IMR-90 (cell line): ENCODE measurements around the gene MFAP3L. TPM values are rescaled to one million over a fixed set of nuclear protein-coding genes. Genes with fewer than 3 reads are reported as not detected.

Experiments
- ATAC-seq: fragments of 200-7000 bp; cut with Tn5 transposase; 2 replicates; pipeline ENCODE4 v1.9.1; 2020; ENCODE audit warnings: low read depth, mild to moderate bottlenecking, moderate library complexity
- BruUV-seq: library from RNA; stranded (reverse); fragments of 400-500 nt; replicated peaks from 2 replicates; lab custom pipeline; 2021; lab: Mats Ljungman, UMichigan
- CTCF ChIA-PET: fragments of 300-600 bp; formaldehyde crosslinking; extraction: SDS; loops from one replicate; lab custom pipeline; 2021; ENCODE audit warnings: antibody characterized with exemption; lab: Yijun Ruan, JAX
- POLR2A ChIA-PET: fragments of 300-600 bp; sonication (Branson Sonifier 250); formaldehyde crosslinking; loops from one replicate; lab custom pipeline; 2022; ENCODE audit warnings: antibody characterized with exemption; ENCODE audit not compliant: unreplicated experiment; lab: Charles Lee
- DNase-seq: peaks from one replicate; pipeline ENCODE4 v3.0.0; 2013
- H2AFZ ChIP-seq: replicated peaks from 2 replicates; pipeline ENCODE3; 2013; ENCODE audit warnings: low read length, mild to moderate bottlenecking; ENCODE audit not compliant: poor library complexity
- H2AK5ac ChIP-seq: 2 replicates; pipeline ENCODE4 v1.6.1; 2013; ENCODE audit warnings: low read depth, low read length, inconsistent platforms
- H2AK9ac ChIP-seq: replicated peaks from 2 replicates; pipeline ENCODE3; 2013; ENCODE audit warnings: mild to moderate bottlenecking, low read depth, low read length, moderate library complexity; ENCODE audit not compliant: poor library complexity
- H2BK120ac ChIP-seq: 2 replicates; pipeline ENCODE4 v1.6.1; 2013; ENCODE audit warnings: low read depth, low read length, inconsistent platforms
- H2BK15ac ChIP-seq: 3 replicates; pipeline ENCODE4 v1.6.1; 2013; ENCODE audit warnings: low read depth, low read length, inconsistent platforms
- H2BK20ac ChIP-seq: 2 replicates; pipeline ENCODE4 v1.6.1; 2013; ENCODE audit warnings: low read depth, mild to moderate bottlenecking, inconsistent platforms, low read length, moderate library complexity
- H2BK5ac ChIP-seq: 2 replicates; pipeline ENCODE4 v1.6.1; 2013; ENCODE audit warnings: mild to moderate bottlenecking, low read depth, low read length, inconsistent platforms; ENCODE audit not compliant: poor library complexity, severe bottlenecking
- H3K14ac ChIP-seq: replicated peaks from 2 replicates; pipeline ENCODE4 v1.6.1; 2013; ENCODE audit warnings: low read depth, low read length, inconsistent platforms
- H3K18ac ChIP-seq: 2 replicates; pipeline ENCODE4 v1.6.1; 2013; ENCODE audit warnings: low read depth, low read length, control low read depth
- H3K23ac ChIP-seq: 2 replicates; pipeline ENCODE4 v1.6.1; 2013; ENCODE audit warnings: low read depth, low read length, inconsistent platforms
- H3K27ac ChIP-seq: 2 replicates; pipeline ENCODE4 v1.5.1; 2013; ENCODE audit warnings: mild to moderate bottlenecking, control low read depth, low read length; ENCODE audit not compliant: insufficient read depth
- H3K27me3 ChIP-seq: 2 replicates; pipeline ENCODE4 v1.6.1; 2013; ENCODE audit warnings: low read length; ENCODE audit not compliant: control insufficient read depth, insufficient read depth
- H3K36me3 ChIP-seq: 2 replicates; pipeline ENCODE4 v1.6.1; 2013; ENCODE audit warnings: low read length, mixed read lengths; ENCODE audit not compliant: control insufficient read depth, insufficient read depth
- H3K4ac ChIP-seq: 2 replicates; pipeline ENCODE4 v1.6.1; 2013; ENCODE audit warnings: low read depth, low read length, inconsistent platforms
- H3K4me1 ChIP-seq: 2 replicates; pipeline ENCODE4 v1.6.1; 2013; ENCODE audit warnings: low read length, mixed read lengths; ENCODE audit not compliant: control insufficient read depth, insufficient read depth
- H3K4me2 ChIP-seq: 2 replicates; pipeline ENCODE4 v1.6.1; 2013; ENCODE audit warnings: low read depth, mild to moderate bottlenecking, control low read depth, low read length, moderate library complexity
- H3K4me3 ChIP-seq: 2 replicates; pipeline ENCODE4 v1.5.1; 2013; ENCODE audit warnings: low read depth, mild to moderate bottlenecking, control low read depth, low read length, moderate library complexity; ENCODE audit not compliant: insufficient read depth
- H3K56ac ChIP-seq: 2 replicates; pipeline ENCODE4 v1.6.1; 2013; ENCODE audit warnings: low read length, inconsistent platforms; ENCODE audit not compliant: insufficient read depth; ENCODE audit errors: extremely low read depth
- H3K79me1 ChIP-seq, 2 experiments: 2 replicates each; pipeline ENCODE4 v1.6.1; 2013; ENCODE audit warnings: low read length in 2 of 2, inconsistent platforms in 1 of 2, low read depth in 1 of 2
- H3K9ac ChIP-seq: 2 replicates; pipeline ENCODE4 v1.6.1; 2013; ENCODE audit warnings: low read depth, low read length, control low read depth
- H3K9me1 ChIP-seq: 2 replicates; pipeline ENCODE4 v1.6.1; 2013; ENCODE audit warnings: low read length, inconsistent platforms; ENCODE audit not compliant: insufficient read depth
- H3K9me3 ChIP-seq: 2 replicates; pipeline ENCODE4 v1.6.1; 2013; ENCODE audit warnings: low read length; ENCODE audit not compliant: control insufficient read depth, insufficient read depth
- H4K20me1 ChIP-seq: 2 replicates; pipeline ENCODE4 v1.6.1; 2013; ENCODE audit warnings: low read length, inconsistent platforms; ENCODE audit not compliant: insufficient read depth
- H4K5ac ChIP-seq: 2 replicates; pipeline ENCODE4 v1.6.1; 2013; ENCODE audit warnings: mild to moderate bottlenecking, low read depth, low read length, control low read depth
- H4K8ac ChIP-seq, 2 experiments: 2 replicates each; pipeline ENCODE4 v1.6.1; 2013; ENCODE audit warnings: low read depth in 2 of 2, low read length in 2 of 2, control low read depth in 1 of 2, inconsistent platforms in 1 of 2
- H4K91ac ChIP-seq: 2 replicates; pipeline ENCODE4 v1.6.1; 2013; ENCODE audit warnings: low read depth, low read length, inconsistent platforms; ENCODE audit not compliant: insufficient read depth
- CHD1 ChIP-seq: IDR thresholded peaks from 2 replicates; pipeline ENCODE4 v1.6.1; 2012; ENCODE audit warnings: low read depth, low read length, improper control_type of control experiment
- ELK1 ChIP-seq: fragments of 150-350 bp; IDR thresholded peaks from 2 replicates; pipeline ENCODE4 v1.6.1; 2016; ENCODE audit warnings: low read depth, mild to moderate bottlenecking, low read length, moderate library complexity, borderline replicate concordance
- MXI1 ChIP-seq: IDR thresholded peaks from 2 replicates; pipeline ENCODE4 v1.6.1; 2012; ENCODE audit warnings: low read depth, mild to moderate bottlenecking, low read length, moderate library complexity, borderline replicate concordance
- POLR2A ChIP-seq: IDR thresholded peaks from 2 replicates; pipeline ENCODE4 v1.6.1; 2012; ENCODE audit warnings: mild to moderate bottlenecking, low read depth, low read length
- RCOR1 ChIP-seq: IDR thresholded peaks from 2 replicates; pipeline ENCODE4 v1.6.1; 2012; ENCODE audit warnings: mild to moderate bottlenecking, low read length, improper control_type of control experiment; ENCODE audit not compliant: insufficient replicate concordance
- RFX5 ChIP-seq: IDR thresholded peaks from 2 replicates; pipeline ENCODE4 v1.8.0; 2012; ENCODE audit warnings: low read depth, mild to moderate bottlenecking, low read length, moderate library complexity
- SMC3 ChIP-seq: fragments of 150-350 bp; IDR thresholded peaks from 2 replicates; pipeline ENCODE4 v1.6.1; 2016; ENCODE audit warnings: low read depth, mild to moderate bottlenecking, antibody characterized with exemption, low read length, moderate library complexity
- WGBS, 2 experiments: methylation state at CpG; one replicate each; pipeline versions ENCODE4 v1.1.5 to v1.1.7; 2013; ENCODE audit warnings: missing lambda C conversion rate in 2 of 2; ENCODE audit not compliant: insufficient read length in 1 of 2; ENCODE audit errors: extremely low coverage in 2 of 2; 5-methylcytosine and 5-hydroxymethylcytosine counted together
- dilution Hi-C: fragments of 300-500 bp; cut with HindIII; formaldehyde crosslinking; loops from one replicate; pipeline ENCODE4 v1.14.3; 2018; ENCODE audit warnings: low sequenced_read_pairs; ENCODE audit not compliant: unreplicated experiment
- in situ Hi-C: fragments of 300-500 bp; cut with MboI; formaldehyde crosslinking; loops from 3 replicates; pipeline ENCODE4 v1.14.3; 2019; ENCODE audit warnings: low sequenced_read_pairs, inconsistent platforms, mixed read lengths
- intact Hi-C: fragments of 100-400 bp; cut with micrococcal nuclease; formaldehyde crosslinking; loops from 2 replicates; pipeline ENCODE4 v1.10.0; 2022
- polyA plus RNA-seq, 3 experiments: library from polyadenylated mRNA; depleted of rRNA; stranded (reverse); fragments of >200 nt; gene quantifications; 2 replicates each; pipeline ENCODE4 v1.2.3, GENCODE V29; 2012; ENCODE audit warnings: low replicate concordance in 1 of 3
- total RNA-seq: library from RNA; depleted of rRNA; stranded (reverse); fragments of >200 nt; gene quantifications from 2 replicates; pipeline ENCODE4 v1.2.3, GENCODE V29; 2012
- TF ChIP-seq, protein P1 (sequence below): conservative IDR thresholded peaks from 2 replicates; pipeline ENCODE4 v1.5.1; 2012; ENCODE audit warnings: mild to moderate bottlenecking, low read depth, low read length, improper control_type of control experiment

The MFAP3L gene
- total and polyA plus RNA-seq, 2 of the 4 experiments (the other 2 are of a cell fraction), result 0.22 to 0.36 TPM

DNA sequence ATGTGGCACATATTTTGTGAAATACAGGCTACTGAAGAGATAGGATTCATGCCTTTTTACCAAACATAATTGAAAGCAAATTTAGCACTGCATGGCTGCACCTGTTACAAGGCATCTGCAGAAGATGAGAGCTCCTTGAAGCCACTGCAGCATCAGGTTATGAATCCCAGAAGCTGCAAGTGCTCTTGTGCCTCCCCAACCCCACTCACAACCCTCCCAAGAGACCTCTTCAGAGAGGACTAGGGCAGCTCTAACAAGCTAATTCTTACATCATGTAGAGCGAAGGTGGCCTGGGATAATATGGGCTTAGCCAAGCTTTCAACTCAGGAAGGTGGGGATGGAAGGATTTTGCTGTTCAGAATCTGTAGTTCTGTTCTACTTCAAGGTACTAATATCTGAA is 27.2 kb downstream of the MFAP3L start:
- Histone ChIP-seq H3K4me2 (no peak overlapping the region), H2AK5ac (no peak overlapping the region), H3K36me3 (no peaks in the 10 kb centered on the region), H2BK120ac (no peak overlapping the region), H3K56ac (no peak overlapping the region), H4K8ac (no peak overlapping the region), H3K79me1 (no peaks in the 10 kb centered on the region), H4K91ac (no peak overlapping the region), H2AFZ (no peak overlapping the region), H3K4me3 (no peak overlapping the region), H3K4me1 (no peaks in the 10 kb centered on the region), H3K9me1 (no peaks in the 10 kb centered on the region), H2BK15ac (no peak overlapping the region), H4K20me1 (no peaks in the 10 kb centered on the region), H3K4ac (no peak overlapping the region), H3K14ac (no peak overlapping the region), H3K23ac (no peak overlapping the region), H2BK20ac (no peak overlapping the region), H4K5ac (no peak overlapping the region), H3K18ac (no peak overlapping the region), H3K9me3 (no peaks in the 10 kb centered on the region), H2AK9ac (no peak overlapping the region), H3K27me3 (no peaks in the 10 kb centered on the region; the same call in 1 of the 2 replicates), H3K27ac (no peak overlapping the region), H2BK5ac (no peak overlapping the region), H3K9ac (no peak overlapping the region)
- intact Hi-C loops, result no loop called here
- DNase-seq (no peak), ATAC-seq (no peak)
- no CpG with 5 or more reads among the region's 1 CpG for WGBS, 2 experiments
- CTCF ChIA-PET, result interaction anchor here (0.9 kb wide), 1 partner anchor 16 kb away, joined by 3 read pairs; no protein-coding TSS in a partner anchor
- POLR2A ChIA-PET, result no interaction called here
- in situ Hi-C loops, result no loop called here
- dilution Hi-C loops, result no loop called here
- no TSS peak for BruUV-seq
- TF ChIP-seq, protein P1, sequence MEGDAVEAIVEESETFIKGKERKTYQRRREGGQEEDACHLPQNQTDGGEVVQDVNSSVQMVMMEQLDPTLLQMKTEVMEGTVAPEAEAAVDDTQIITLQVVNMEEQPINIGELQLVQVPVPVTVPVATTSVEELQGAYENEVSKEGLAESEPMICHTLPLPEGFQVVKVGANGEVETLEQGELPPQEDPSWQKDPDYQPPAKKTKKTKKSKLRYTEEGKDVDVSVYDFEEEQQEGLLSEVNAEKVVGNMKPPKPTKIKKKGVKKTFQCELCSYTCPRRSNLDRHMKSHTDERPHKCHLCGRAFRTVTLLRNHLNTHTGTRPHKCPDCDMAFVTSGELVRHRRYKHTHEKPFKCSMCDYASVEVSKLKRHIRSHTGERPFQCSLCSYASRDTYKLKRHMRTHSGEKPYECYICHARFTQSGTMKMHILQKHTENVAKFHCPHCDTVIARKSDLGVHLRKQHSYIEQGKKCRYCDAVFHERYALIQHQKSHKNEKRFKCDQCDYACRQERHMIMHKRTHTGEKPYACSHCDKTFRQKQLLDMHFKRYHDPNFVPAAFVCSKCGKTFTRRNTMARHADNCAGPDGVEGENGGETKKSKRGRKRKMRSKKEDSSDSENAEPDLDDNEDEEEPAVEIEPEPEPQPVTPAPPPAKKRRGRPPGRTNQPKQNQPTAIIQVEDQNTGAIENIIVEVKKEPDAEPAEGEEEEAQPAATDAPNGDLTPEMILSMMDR, result no peak
- TF ChIP-seq POLR2A (no peak), RCOR1 (no peak), CHD1 (no peak), MXI1 (no peak), ELK1 (no peak), RFX5 (no peak), SMC3 (no peak)
